GM18526 (cell line): ENCODE data around the gene ACTL6B.

Experiments used
- POLR2A ChIP-seq: IDR thresholded peaks from 3 replicates; pipeline ENCODE4 v1.6.1; 2011; ENCODE audit not compliant: insufficient read length; ENCODE audit errors: extremely low read depth

Gene ACTL6B

GRCh38 chr7:100602889-100603725 lies 53.1 kb downstream of the ACTL6B start:
- TF ChIP-seq POLR2A, result no peak

GRCh38 chr7:100600730-100601038 lies 55.6 kb downstream of the ACTL6B start:
- TF ChIP-seq POLR2A, result no peak

GRCh38 chr7:100599911-100600729 lies 56.1 kb downstream of the ACTL6B start:
- TF ChIP-seq POLR2A, result no peak

- no peak for TF ChIP-seq POLR2A
These were observed 57.8 kb downstream of the ACTL6B start for GRCh38 chr7:100598425-100598824.

GRCh38 chr7:100595188-100595587 lies 61.1 kb downstream of the ACTL6B start:
- no peak for TF ChIP-seq POLR2A
